Ishikawa (cell line): ENCODE data around the gene RAPGEF4.

Source experiments
- EP300 ChIP-seq: IDR thresholded peaks from 2 replicates; pipeline ENCODE4 v1.6.1; 2012; ENCODE audit warnings: borderline replicate concordance
- RAD21 ChIP-seq: IDR thresholded peaks from 2 replicates; pipeline ENCODE4 v1.6.1; 2012; ENCODE audit warnings: low read depth

- no peak for TF ChIP-seq EP300
- no peak for TF ChIP-seq RAD21
These were observed 187.2 kb downstream of the RAPGEF4 start for GRCh38 chr2:172922815-172923214.
